ENCODE results near the gene PHYHD1. TPM values are rescaled to one million over a fixed set of nuclear protein-coding genes. Genes with fewer than 3 reads are reported as not detected.

Gene PHYHD1
- total RNA-seq, 1 experiment from 2014 or later: not detected

DNA sequence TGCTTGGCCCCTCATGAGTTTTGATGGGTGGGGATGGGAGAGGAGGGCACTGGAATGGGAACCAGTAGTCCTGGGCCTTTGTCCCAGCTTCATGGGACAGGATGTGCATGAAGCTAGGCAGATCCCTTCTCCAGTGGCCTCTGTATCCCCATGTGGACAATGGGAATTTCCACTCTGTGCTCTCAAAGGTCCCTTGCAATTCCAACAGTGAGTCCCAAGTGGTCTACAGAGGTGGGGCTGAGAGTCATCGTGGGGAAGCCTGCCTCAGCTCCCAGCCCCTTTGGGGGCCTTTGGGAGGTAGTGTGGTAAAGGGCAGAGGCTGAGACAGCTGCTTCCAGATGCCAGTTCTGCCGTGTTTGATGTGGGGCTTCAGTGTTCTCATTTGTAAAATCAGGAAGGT is 1.9 kb upstream of the PHYHD1 start:
- POLR2A ChIA-PET: interaction anchor here (0.5 to 0.7 kb wide), 3 partner anchors 11 to 70 kb away, joined by 3 to 8 read pairs (median 7); no protein-coding TSS in a partner anchor
- Histone ChIP-seq H3K27ac (ENCODE audit: low read length) (no peak overlapping the region), H3K36me3 (ENCODE audit: control insufficient read depth, insufficient read depth, low read length) (no peaks in the 10 kb centered on the region), H3K9me3 (ENCODE audit: control insufficient read depth, insufficient read depth, low read depth, low read length) (no peaks in the 10 kb centered on the region), H3K27me3 (ENCODE audit: control insufficient read depth, insufficient read depth, low read length) (no peaks in the 10 kb centered on the region), H3K4me3 (ENCODE audit: low read depth in 2 of 2, low read length in 2 of 2) (no peak overlapping the region), H3K4me1 (ENCODE audit: control insufficient read depth, insufficient read depth, low read length) (peaks cover 4% of the 10 kb centered on the region; the same call in 1 of the 2 replicates)
- TF ChIP-seq, protein P1, sequence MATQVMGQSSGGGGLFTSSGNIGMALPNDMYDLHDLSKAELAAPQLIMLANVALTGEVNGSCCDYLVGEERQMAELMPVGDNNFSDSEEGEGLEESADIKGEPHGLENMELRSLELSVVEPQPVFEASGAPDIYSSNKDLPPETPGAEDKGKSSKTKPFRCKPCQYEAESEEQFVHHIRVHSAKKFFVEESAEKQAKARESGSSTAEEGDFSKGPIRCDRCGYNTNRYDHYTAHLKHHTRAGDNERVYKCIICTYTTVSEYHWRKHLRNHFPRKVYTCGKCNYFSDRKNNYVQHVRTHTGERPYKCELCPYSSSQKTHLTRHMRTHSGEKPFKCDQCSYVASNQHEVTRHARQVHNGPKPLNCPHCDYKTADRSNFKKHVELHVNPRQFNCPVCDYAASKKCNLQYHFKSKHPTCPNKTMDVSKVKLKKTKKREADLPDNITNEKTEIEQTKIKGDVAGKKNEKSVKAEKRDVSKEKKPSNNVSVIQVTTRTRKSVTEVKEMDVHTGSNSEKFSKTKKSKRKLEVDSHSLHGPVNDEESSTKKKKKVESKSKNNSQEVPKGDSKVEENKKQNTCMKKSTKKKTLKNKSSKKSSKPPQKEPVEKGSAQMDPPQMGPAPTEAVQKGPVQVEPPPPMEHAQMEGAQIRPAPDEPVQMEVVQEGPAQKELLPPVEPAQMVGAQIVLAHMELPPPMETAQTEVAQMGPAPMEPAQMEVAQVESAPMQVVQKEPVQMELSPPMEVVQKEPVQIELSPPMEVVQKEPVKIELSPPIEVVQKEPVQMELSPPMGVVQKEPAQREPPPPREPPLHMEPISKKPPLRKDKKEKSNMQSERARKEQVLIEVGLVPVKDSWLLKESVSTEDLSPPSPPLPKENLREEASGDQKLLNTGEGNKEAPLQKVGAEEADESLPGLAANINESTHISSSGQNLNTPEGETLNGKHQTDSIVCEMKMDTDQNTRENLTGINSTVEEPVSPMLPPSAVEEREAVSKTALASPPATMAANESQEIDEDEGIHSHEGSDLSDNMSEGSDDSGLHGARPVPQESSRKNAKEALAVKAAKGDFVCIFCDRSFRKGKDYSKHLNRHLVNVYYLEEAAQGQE (IDR thresholded peaks at IDR 0.05; ENCODE audit: insufficient read depth in 1 of 2, low read depth in 2 of 2, low read length in 1 of 2): no peak
- TF ChIP-seq, protein P2, sequence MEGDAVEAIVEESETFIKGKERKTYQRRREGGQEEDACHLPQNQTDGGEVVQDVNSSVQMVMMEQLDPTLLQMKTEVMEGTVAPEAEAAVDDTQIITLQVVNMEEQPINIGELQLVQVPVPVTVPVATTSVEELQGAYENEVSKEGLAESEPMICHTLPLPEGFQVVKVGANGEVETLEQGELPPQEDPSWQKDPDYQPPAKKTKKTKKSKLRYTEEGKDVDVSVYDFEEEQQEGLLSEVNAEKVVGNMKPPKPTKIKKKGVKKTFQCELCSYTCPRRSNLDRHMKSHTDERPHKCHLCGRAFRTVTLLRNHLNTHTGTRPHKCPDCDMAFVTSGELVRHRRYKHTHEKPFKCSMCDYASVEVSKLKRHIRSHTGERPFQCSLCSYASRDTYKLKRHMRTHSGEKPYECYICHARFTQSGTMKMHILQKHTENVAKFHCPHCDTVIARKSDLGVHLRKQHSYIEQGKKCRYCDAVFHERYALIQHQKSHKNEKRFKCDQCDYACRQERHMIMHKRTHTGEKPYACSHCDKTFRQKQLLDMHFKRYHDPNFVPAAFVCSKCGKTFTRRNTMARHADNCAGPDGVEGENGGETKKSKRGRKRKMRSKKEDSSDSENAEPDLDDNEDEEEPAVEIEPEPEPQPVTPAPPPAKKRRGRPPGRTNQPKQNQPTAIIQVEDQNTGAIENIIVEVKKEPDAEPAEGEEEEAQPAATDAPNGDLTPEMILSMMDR (IDR thresholded peaks at IDR 0.05): no peak
- TF ChIP-seq TCF7L2 (IDR thresholded peaks at IDR 0.05; ENCODE audit: low read depth, low read length): no peak
- TF ChIP-seq POLR2AphosphoS5 (IDR thresholded peaks at IDR 0.05; ENCODE audit: low read depth, low read length): no peak
- in situ Hi-C loops (cut with HindIII; ENCODE audit: low pct_unique_long_range_greater_than_20kb, low sequenced_read_pairs): no loop called here
- no peak for DNase-seq (ENCODE audit: low read depth, low spot score)
- ATAC-seq: no peak
- no TSS peak for BruUV-seq (replicated peaks)
- CTCF ChIA-PET: interaction anchor here (0.6 kb wide), 1 partner anchor 45 kb away, joined by 4 read pairs; no protein-coding TSS in a partner anchor
- intact Hi-C loops (cut with micrococcal nuclease; ENCODE audit: unreplicated experiment): no loop called here

DNA sequence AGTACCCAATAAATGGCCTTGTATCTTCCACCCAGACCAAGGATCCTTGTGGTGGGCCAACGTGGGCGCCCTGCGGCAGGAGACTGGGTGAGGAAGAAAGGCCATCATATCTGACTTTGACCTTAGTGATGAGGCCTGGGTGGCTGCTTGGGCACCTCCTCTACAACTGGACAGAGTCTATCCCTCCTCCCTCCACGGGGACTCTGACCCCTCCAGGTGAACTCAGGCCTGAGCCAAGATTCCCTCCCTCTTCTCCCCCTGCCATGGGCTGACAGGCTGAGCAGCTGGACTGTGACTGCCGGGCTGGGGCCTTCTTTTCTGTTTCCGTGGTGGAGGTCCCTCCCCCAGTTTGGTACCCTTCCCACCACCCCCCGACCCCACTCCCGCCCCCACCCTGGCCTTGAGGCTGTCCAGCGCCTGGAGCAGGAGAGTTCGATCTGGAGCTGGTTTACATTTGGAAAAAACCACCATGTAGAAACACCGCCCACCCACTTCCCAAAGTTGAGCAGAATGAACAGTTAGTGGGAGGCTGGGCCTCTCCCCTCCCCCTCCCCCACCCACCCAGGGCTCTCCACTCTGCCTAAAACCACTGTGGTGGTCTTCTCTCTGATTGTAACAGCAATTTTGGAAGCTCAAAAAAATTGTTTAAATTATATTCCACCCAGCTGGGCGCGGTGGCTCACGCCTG is 1.2 kb upstream of the PHYHD1 start:
- no peaks in the 10 kb centered on the region for H3K9me3 ChIP-seq (ENCODE audit: control insufficient read depth, insufficient read depth, low read depth, low read length)
- TF ChIP-seq, protein P2 (IDR thresholded peaks at IDR 0.05): no peak
- TF ChIP-seq, protein P1 (IDR thresholded peaks at IDR 0.05; ENCODE audit: insufficient read depth in 1 of 2, low read depth in 2 of 2, low read length in 1 of 2): no peak
- TF ChIP-seq TCF7L2 (IDR thresholded peaks at IDR 0.05; ENCODE audit: low read depth, low read length) (no peak), POLR2AphosphoS5 (IDR thresholded peaks at IDR 0.05; ENCODE audit: low read depth, low read length) (no peak), SIN3A (IDR thresholded peaks at IDR 0.05; ENCODE audit: borderline replicate concordance, insufficient read depth, low read depth, low read length) (no peak)
- peaks cover 4% of the 10 kb centered on the region; the same call in 1 of the 2 replicates for H3K4me1 ChIP-seq (ENCODE audit: control insufficient read depth, insufficient read depth, low read length)
- CTCF ChIA-PET: interaction anchor here (0.6 kb wide), 1 partner anchor 86 kb away, joined by 3 read pairs; no protein-coding TSS in a partner anchor
- no peak overlapping the region for H3K27ac ChIP-seq (ENCODE audit: low read length)
- DNase-seq (ENCODE audit: low read depth, low spot score) (no peak), ATAC-seq (no peak)
- H3K36me3 ChIP-seq (ENCODE audit: control insufficient read depth, insufficient read depth, low read length): no peaks in the 10 kb centered on the region
- no TSS peak for BruUV-seq (replicated peaks)
- H3K27me3 ChIP-seq (ENCODE audit: control insufficient read depth, insufficient read depth, low read length): no peaks in the 10 kb centered on the region
- POLR2A ChIA-PET: no interaction called here
- in situ Hi-C loops (cut with HindIII; ENCODE audit: low pct_unique_long_range_greater_than_20kb, low sequenced_read_pairs) (no loop called here), intact Hi-C loops (cut with micrococcal nuclease; ENCODE audit: unreplicated experiment) (no loop called here)
- H3K4me3 ChIP-seq (ENCODE audit: low read depth in 2 of 2, low read length in 2 of 2): no peak overlapping the region
